Measurements from ENCODE around the gene GADL1. TPM values are rescaled to one million over a fixed set of nuclear protein-coding genes. Genes with fewer than 3 reads are reported as not detected.

The GADL1 gene
- total and polyA plus RNA-seq, 7 donors = 0.89 to 5.6 (median 1.5) TPM

DNA sequence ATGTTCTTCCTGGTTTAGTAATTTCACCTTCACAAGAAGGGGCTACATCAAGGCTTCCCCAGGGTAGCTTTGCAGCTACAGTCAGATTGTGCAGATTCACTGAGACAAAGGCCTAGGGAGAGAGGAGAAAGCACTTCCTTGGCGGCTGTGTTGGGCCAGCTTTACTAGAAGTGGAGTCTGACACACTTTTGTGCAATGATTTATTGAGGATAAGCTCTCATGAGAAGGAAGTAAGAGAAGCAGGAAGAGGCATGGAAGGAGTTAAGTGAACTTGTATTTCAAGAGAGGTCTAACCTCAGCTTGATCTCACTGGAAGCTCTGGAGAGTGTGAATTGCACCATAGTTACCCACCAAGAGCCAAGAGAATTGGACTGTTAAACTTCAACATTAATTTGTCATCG, 209.2 kb downstream of the GADL1 start:
- Histone ChIP-seq H3K4me3 (no peak overlapping the region), H3K27ac (no peak overlapping the region), H3K9me3 (no peaks in the 10 kb centered on the region), H3K36me3 (ENCODE audit: insufficient read depth in 1 of 2, low read depth in 1 of 2) (peaks cover 6 to 27% of the 10 kb centered on the region in 2 donors), H3K27me3 (ENCODE audit: insufficient read depth in 3 of 3, low read length in 2 of 3) (no peaks in the 10 kb centered on the region), H3K4me1 (peaks cover 54% of the 10 kb centered on the region)
- 84 to 97% (median 95%) methylated on average over 2 of the region's 2 CpGs for WGBS, 3 donors
- peak in 2 of 4 donors; percentile 28 for ATAC-seq
- TF ChIP-seq, protein P1, sequence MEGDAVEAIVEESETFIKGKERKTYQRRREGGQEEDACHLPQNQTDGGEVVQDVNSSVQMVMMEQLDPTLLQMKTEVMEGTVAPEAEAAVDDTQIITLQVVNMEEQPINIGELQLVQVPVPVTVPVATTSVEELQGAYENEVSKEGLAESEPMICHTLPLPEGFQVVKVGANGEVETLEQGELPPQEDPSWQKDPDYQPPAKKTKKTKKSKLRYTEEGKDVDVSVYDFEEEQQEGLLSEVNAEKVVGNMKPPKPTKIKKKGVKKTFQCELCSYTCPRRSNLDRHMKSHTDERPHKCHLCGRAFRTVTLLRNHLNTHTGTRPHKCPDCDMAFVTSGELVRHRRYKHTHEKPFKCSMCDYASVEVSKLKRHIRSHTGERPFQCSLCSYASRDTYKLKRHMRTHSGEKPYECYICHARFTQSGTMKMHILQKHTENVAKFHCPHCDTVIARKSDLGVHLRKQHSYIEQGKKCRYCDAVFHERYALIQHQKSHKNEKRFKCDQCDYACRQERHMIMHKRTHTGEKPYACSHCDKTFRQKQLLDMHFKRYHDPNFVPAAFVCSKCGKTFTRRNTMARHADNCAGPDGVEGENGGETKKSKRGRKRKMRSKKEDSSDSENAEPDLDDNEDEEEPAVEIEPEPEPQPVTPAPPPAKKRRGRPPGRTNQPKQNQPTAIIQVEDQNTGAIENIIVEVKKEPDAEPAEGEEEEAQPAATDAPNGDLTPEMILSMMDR (IDR thresholded peaks at IDR 0.05) = no peak
- no peak for DNase-seq
- intact Hi-C loops (cut with DNase I) = loop anchor here in 1 of 2 donors (10.0 kb wide), 1 partner anchor 240 kb away; no protein-coding TSS in a partner anchor

DNA sequence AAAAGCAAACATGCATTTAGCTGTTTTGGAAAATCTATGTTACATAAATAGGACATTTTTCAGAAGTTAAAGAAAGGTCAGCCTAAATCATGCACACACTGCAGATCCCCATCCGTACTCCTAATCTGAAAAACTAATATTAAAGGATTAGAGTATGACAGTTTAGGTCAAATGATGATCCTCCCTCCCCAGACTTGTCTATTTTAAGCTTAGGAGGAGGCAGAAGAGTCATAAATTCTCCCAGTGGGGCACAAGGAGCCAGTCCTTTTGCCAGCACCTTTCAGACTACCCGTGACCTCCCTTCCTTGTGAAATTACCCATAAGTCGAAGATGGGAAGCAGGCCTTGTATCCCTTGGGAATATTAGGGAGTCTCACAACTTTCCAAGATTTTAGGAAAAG, 210.1 kb downstream of the GADL1 start:
- TF ChIP-seq, protein P1 (IDR thresholded peaks at IDR 0.05) = no peak
- DNase-seq (no peak), ATAC-seq (peak in 2 of 4 donors; percentile 36 to 38)
- WGBS, 3 donors = 30 to 63% (median 35%) methylated on average over 3 of the region's 3 CpGs
- intact Hi-C loops (cut with DNase I) = loop anchor here in 1 of 2 donors (10.0 kb wide), 1 partner anchor 240 kb away; no protein-coding TSS in a partner anchor
- H3K36me3 ChIP-seq (ENCODE audit: insufficient read depth in 1 of 2, low read depth in 1 of 2) = peaks cover 8 to 30% of the 10 kb centered on the region in 2 donors
- peaks cover 52% of the 10 kb centered on the region for H3K4me1 ChIP-seq
- no peaks in the 10 kb centered on the region for H3K27me3 ChIP-seq (ENCODE audit: insufficient read depth in 3 of 3, low read length in 2 of 3)
- H3K27ac ChIP-seq = no peak overlapping the region
- H3K4me3 ChIP-seq = no peak overlapping the region
- no peaks in the 10 kb centered on the region for H3K9me3 ChIP-seq

DNA sequence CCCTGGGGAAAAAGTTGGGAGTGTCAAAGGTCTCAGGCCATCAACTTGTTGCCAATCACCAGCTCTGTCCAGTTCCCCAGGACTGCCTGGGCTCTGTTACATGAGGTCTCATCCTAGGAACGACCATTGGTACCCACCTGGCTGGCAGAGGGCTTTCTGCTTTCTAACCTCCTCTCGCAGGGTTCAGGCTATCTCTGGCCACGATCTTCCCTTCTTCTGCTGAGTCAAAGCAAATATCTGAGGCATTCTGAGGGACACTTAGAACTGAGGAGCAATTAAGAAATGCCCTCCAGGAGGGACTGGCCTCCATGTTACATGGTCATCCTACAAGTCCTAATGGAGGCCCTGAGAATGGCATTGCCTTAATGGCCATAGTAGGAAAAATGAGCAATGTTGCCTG, 210.7 kb downstream of the GADL1 start:
- TF ChIP-seq, protein P1 (IDR thresholded peaks at IDR 0.05) = no peak
- intact Hi-C loops (cut with DNase I) = loop anchor here in 1 of 2 donors (10.0 kb wide), 1 partner anchor 239 kb away; no protein-coding TSS in a partner anchor
- WGBS, 3 donors = 66 to 83% (median 76%) methylated on average over 3 of the region's 3 CpGs

DNA sequence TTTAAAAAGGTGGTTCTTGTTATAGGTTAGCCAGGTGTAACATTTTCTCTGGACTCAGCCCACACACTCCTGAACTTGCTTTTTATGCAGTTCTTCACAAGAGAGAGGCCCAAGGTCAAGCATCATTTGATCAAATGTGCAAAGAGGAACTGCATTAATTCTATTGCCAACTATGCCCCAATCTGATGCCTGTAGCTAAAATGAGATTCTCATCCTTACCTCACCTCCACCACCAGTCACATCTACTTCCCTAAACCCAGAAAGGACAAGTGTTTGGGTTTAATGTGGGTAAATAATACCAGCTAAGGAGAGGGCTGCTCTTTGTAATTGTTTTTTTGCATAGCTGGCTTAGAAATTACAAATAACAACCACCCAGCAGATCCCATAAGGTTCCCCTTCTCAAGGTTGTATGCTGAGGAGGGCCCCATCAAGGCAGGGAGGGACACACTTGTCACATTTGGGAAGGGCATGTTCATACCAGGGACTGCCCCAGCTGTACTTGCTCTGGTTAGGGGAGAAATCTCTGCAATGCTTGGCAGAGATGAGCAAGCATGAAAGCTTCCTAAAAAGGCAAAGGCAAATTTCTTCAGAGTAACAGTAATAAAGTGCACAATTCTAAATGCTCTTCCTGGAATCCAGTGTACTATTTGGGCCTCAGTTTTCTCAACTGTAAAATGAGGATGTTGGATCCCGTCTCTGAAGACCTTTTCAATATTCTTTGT, 211.9 kb downstream of the GADL1 start:
- 55 to 87% (median 74%) methylated on average over 1 of the region's 1 CpG for WGBS, 3 donors
- Histone ChIP-seq H3K27ac (no peak overlapping the region), H3K4me1 (peaks cover 47% of the 10 kb centered on the region), H3K27me3 (ENCODE audit: insufficient read depth in 3 of 3, low read length in 2 of 3) (no peaks in the 10 kb centered on the region), H3K36me3 (ENCODE audit: insufficient read depth in 1 of 2, low read depth in 1 of 2) (peaks cover 5 to 33% of the 10 kb centered on the region in 2 donors), H3K4me3 (no peak overlapping the region), H3K9me3 (no peaks in the 10 kb centered on the region)
- peak in 1 of 4 donors; percentile 25 for ATAC-seq
- TF ChIP-seq, protein P1 (IDR thresholded peaks at IDR 0.05) = no peak
- intact Hi-C loops (cut with DNase I) = loop anchor here in 1 of 2 donors (10.0 kb wide), 1 partner anchor 238 kb away; no protein-coding TSS in a partner anchor
- DNase-seq = no peak

More for the DNA sequence above, 210.7 kb downstream of the GADL1 start:
- ATAC-seq (no peak), DNase-seq (no peak)
- Histone ChIP-seq H3K4me1 (peaks cover 49% of the 10 kb centered on the region), H3K4me3 (no peak overlapping the region), H3K9me3 (no peaks in the 10 kb centered on the region), H3K27me3 (ENCODE audit: insufficient read depth in 3 of 3, low read length in 2 of 3) (no peaks in the 10 kb centered on the region), H3K36me3 (ENCODE audit: insufficient read depth in 1 of 2, low read depth in 1 of 2) (peaks cover 7 to 33% of the 10 kb centered on the region in 2 donors), H3K27ac (no peak overlapping the region)
